Endothelial cell of umbilical vein (primary cell): Measurements from ENCODE around the gene KIF2C. TPM values are rescaled to one million over a fixed set of nuclear protein-coding genes. Genes with fewer than 3 reads are reported as not detected.

Experiments used
- BruUV-seq: library from RNA; stranded (reverse); fragments of 400-500 nt; replicated peaks from 2 replicates; lab custom pipeline; 2021; lab: Mats Ljungman, UMichigan
- CTCF ChIA-PET: fragments of 300-600, 350-600 bp; sonication (Branson Sonifier 250); formaldehyde crosslinking; loops from one replicate; lab custom pipeline; 2021; ENCODE audit warnings: antibody characterized with exemption, inconsistent platforms; lab: Charles Lee
- POLR2A ChIA-PET: fragments of 300-600, 350-600 bp; sonication (Branson Sonifier 250); formaldehyde crosslinking; loops from one replicate; lab custom pipeline; 2021; ENCODE audit warnings: antibody characterized with exemption, inconsistent platforms; lab: Charles Lee
- DNase-seq: peaks from one replicate; pipeline ENCODE4 v3.0.0-alpha.2; 2011; ENCODE audit warnings: low read depth, low spot score
- FAIRE-seq: peaks from 2 replicates; lab custom pipeline; 2011; peaks lifted over from hg19 to GRCh38; lab: Jason Lieb, UNC
- H2AFZ ChIP-seq: 2 replicates; pipeline ENCODE4 v1.6.0; 2012; ENCODE audit warnings: low read depth, low read length, control low read depth, inconsistent platforms
- H3K27ac ChIP-seq: 2 replicates; pipeline ENCODE4 v1.5.1; 2011; ENCODE audit warnings: low read depth, mild to moderate bottlenecking, control low read depth, low read length, moderate library complexity; ENCODE audit not compliant: insufficient read depth
- H3K27me3 ChIP-seq, 2 experiments: 2 replicates each; pipeline versions ENCODE4 v1.6.0 to v1.6.1; 2011; ENCODE audit warnings: low read length in 2 of 2, mixed read lengths in 1 of 2; ENCODE audit not compliant: control insufficient read depth in 2 of 2, insufficient read depth in 2 of 2
- H3K36me3 ChIP-seq, 2 experiments: 2 replicates in 1 of 2; 3 replicates in 1 of 2; pipeline ENCODE4 v1.5.1; 2011; ENCODE audit warnings: low read length in 2 of 2, mild to moderate bottlenecking in 1 of 2, moderate library complexity in 1 of 2; ENCODE audit not compliant: control insufficient read depth in 2 of 2, insufficient read depth in 2 of 2; ENCODE audit errors: extremely low read depth in 1 of 2
- H3K4me1 ChIP-seq: 3 replicates; pipeline ENCODE4 v1.5.1; 2011; ENCODE audit warnings: mild to moderate bottlenecking, low read length; ENCODE audit not compliant: control insufficient read depth, insufficient read depth; ENCODE audit errors: extremely low read depth
- H3K4me2 ChIP-seq: 2 replicates; pipeline ENCODE4 v1.6.1; 2011; ENCODE audit warnings: low read length, control low read depth, mixed read lengths; ENCODE audit not compliant: insufficient read depth
- H3K4me3 ChIP-seq, 3 experiments: fragments of 200-600 bp in 1 of 3; sonication (generic), shearing (Covaris generic) in 1 of 3; replicated peaks in 1 of 3; 2 replicates each; pipeline ENCODE4 v1.5.1; 2011 to 2016; ENCODE audit warnings: control low read depth in 3 of 3, low read length in 3 of 3, mild to moderate bottlenecking in 2 of 3, inconsistent platforms in 1 of 3, low read depth in 1 of 3, moderate library complexity in 1 of 3; ENCODE audit not compliant: insufficient read depth in 1 of 3
- H3K79me2 ChIP-seq: 2 replicates; pipeline ENCODE4 v1.6.0; 2012; ENCODE audit warnings: low read length, inconsistent platforms; ENCODE audit not compliant: control insufficient read depth, insufficient read depth
- H3K9ac ChIP-seq: replicated peaks from 2 replicates; pipeline ENCODE3; 2011; ENCODE audit warnings: low read length, control low read depth; ENCODE audit not compliant: insufficient read depth; ENCODE audit errors: extremely low read depth
- H3K9me1 ChIP-seq: replicated peaks from 3 replicates; pipeline ENCODE4 v1.6.0; 2011; ENCODE audit warnings: mild to moderate bottlenecking, low read length; ENCODE audit not compliant: control insufficient read depth, insufficient read depth; ENCODE audit errors: extremely low read depth
- H3K9me3 ChIP-seq: replicated peaks from 2 replicates; pipeline ENCODE4 v1.5.1; 2012; ENCODE audit warnings: low read length, inconsistent platforms; ENCODE audit not compliant: control insufficient read depth, insufficient read depth
- H4K20me1 ChIP-seq: replicated peaks from 2 replicates; pipeline ENCODE3; 2011; ENCODE audit warnings: mild to moderate bottlenecking, low read length; ENCODE audit not compliant: control insufficient read depth, insufficient read depth; ENCODE audit errors: extremely low read depth
- CTCF ChIP-seq, 2 donors: IDR thresholded peaks; 1 replicate in 1 of 2; 2 replicates in 1 of 2; pipeline ENCODE4 v1.5.1; 2011; ENCODE audit warnings: low read length in 2 of 2, mild to moderate bottlenecking in 2 of 2, moderate library complexity in 2 of 2, control low read depth in 1 of 2, inconsistent platforms in 1 of 2, low read depth in 1 of 2; ENCODE audit not compliant: insufficient read depth in 1 of 2; ENCODE audit errors: extremely low read depth in 1 of 2
- EZH2 ChIP-seq: IDR thresholded peaks from 2 replicates; pipeline ENCODE4 v1.6.1; 2012; ENCODE audit warnings: borderline replicate concordance, low read depth, mild to moderate bottlenecking, moderate library complexity, low read length, inconsistent platforms; ENCODE audit not compliant: severe bottlenecking
- FOS ChIP-seq: IDR thresholded peaks from 2 replicates; pipeline ENCODE4 v1.6.1; 2011; ENCODE audit warnings: mild to moderate bottlenecking, low read length, moderate library complexity, borderline replicate concordance; ENCODE audit not compliant: insufficient read depth
- GATA2 ChIP-seq: IDR thresholded peaks from 2 replicates; pipeline ENCODE4 v1.7.0; 2011; ENCODE audit warnings: low read depth, mild to moderate bottlenecking, moderate library complexity, mixed read lengths, low read length; ENCODE audit not compliant: insufficient read length, insufficient read depth
- JUN ChIP-seq: IDR thresholded peaks from 2 replicates; pipeline ENCODE4 v1.6.1; 2011; ENCODE audit warnings: borderline replicate concordance, low read depth; ENCODE audit not compliant: insufficient read length, insufficient read depth
- MYC ChIP-seq: IDR thresholded peaks from one replicate; pipeline ENCODE4 v1.6.1; 2011; ENCODE audit warnings: mild to moderate bottlenecking, low read depth, low read length
- POLR2A ChIP-seq: IDR thresholded peaks from 2 replicates; pipeline ENCODE4 v1.6.1; 2012; ENCODE audit warnings: low read depth, mild to moderate bottlenecking, control low read depth, low read length
- POLR2AphosphoS5 ChIP-seq: IDR thresholded peaks from 2 replicates; pipeline ENCODE4 v1.6.1; 2012; ENCODE audit warnings: low read depth, mild to moderate bottlenecking, control low read depth, low read length, moderate library complexity; ENCODE audit not compliant: insufficient read depth
- dilution Hi-C: fragments of 300-500 bp; cut with MboI; formaldehyde crosslinking; loops from one replicate; pipeline ENCODE4 v1.15.0; 2019; ENCODE audit warnings: low sequenced_read_pairs; ENCODE audit not compliant: extremely low pct_ligation_motif_present
- intact Hi-C: fragments of 100-400 bp; cut with micrococcal nuclease; formaldehyde crosslinking; loops from one replicate; pipeline ENCODE4 v1.10.0; 2022
- polyA plus RNA-seq, 4 experiments: library from polyadenylated mRNA; depleted of rRNA in 3 of 4; stranded (reverse) in 3 of 4; unstranded in 1 of 4; fragments of >200 nt; gene quantifications; 2 replicates each; pipeline versions ENCODE4 v1.2.1 to v1.2.3, GENCODE V29; 2011 to 2012; ENCODE audit warnings: missing spikeins in 1 of 4
- total RNA-seq: library from RNA; stranded (reverse); gene quantifications from 2 replicates; pipeline ENCODE4 v1.2.3, GENCODE V29; 2021
- TF ChIP-seq, protein P1 (sequence below): IDR thresholded peaks from 2 replicates; pipeline ENCODE4 v1.6.1; 2011; ENCODE audit not compliant: insufficient read depth, insufficient read length

Gene KIF2C
- total and polyA plus RNA-seq, 2 donors (not counting 3 experiments of a cell fraction or from before 2014, with no cell fraction given), result 27.1 to 53.7 TPM

- no peak overlapping the region for H2AFZ ChIP-seq
- POLR2A ChIA-PET, result interaction anchor here (0.7 to 1.9 kb wide), 2 partner anchors 13 to 32 kb away, joined by 3 to 8 read pairs; partner anchors contain the start of gene PLK3
These were observed 47.9 kb downstream of the KIF2C start for GRCh38 chr1:44787506-44787905.

GRCh38 chr1:44788120-44788860 is 48.7 kb downstream of the KIF2C start, which contains the start of gene BEST4:
BEST4 (minus strand) TSS chr1:44788170; CDS start chr1:44787705, 465 bp downstream.
- Histone ChIP-seq H3K9me3 (no peaks in the 10 kb centered on the region), H3K9me1 (no peaks in the 10 kb centered on the region), H3K4me3 (no peak within 1 kb of the TSS), H3K79me2 (no peaks in the 10 kb centered on the region), H3K36me3 (no peaks in the 10 kb centered on the region), H4K20me1 (no peaks in the 10 kb centered on the region), H3K9ac (no peak within 1 kb of the TSS), H3K27me3 (no peaks in the 10 kb centered on the region), H3K27ac (no peak within 1 kb of the TSS), H2AFZ (no peak within 1 kb of the TSS), H3K4me1 (peaks cover 10% of the 10 kb centered on the region), H3K4me2 (no peak within 1 kb of the TSS)
- DNase-seq (no peak), FAIRE-seq (no peak)
- POLR2A ChIA-PET, result interaction anchor here (0.7 to 1.9 kb wide), 3 partner anchors 12 to 31 kb away, joined by 3 to 8 read pairs (median 3); partner anchors contain the start of genes PLK3 and RPS8
- TF ChIP-seq CTCF (IDR thresholded peaks at IDR 0.05; ENCODE audit: extremely low read depth in 1 of 2, insufficient read depth in 1 of 2, low read depth in 1 of 2, low read length in 2 of 2) (no peak), POLR2A (no peak), GATA2 (no peak), JUN (no peak), POLR2AphosphoS5 (no peak), FOS (no peak), EZH2 (no peak), MYC (no peak)
- TF ChIP-seq, protein P1, sequence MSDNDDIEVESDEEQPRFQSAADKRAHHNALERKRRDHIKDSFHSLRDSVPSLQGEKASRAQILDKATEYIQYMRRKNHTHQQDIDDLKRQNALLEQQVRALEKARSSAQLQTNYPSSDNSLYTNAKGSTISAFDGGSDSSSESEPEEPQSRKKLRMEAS, result no peak
- BruUV-seq, result no TSS peak
- intact Hi-C loops (no loop called here), dilution Hi-C loops (no loop called here)
- CTCF ChIA-PET, result interaction anchor here (0.8 to 2.5 kb wide), 7 partner anchors 10 to 515 kb away, joined by 3 to 12 read pairs (median 4); partner anchors contain the start of genes PLK3 and UROD

More at GRCh38 chr1:44787506-44787905, 47.9 kb downstream of the KIF2C start:
- H3K79me2 ChIP-seq, result no peaks in the 10 kb centered on the region
- FAIRE-seq (no peak), DNase-seq (no peak)
- H3K9me3 ChIP-seq, result no peaks in the 10 kb centered on the region
- H3K9ac ChIP-seq, result no peak overlapping the region
- BruUV-seq, result no TSS peak
- H3K4me1 ChIP-seq, result peaks cover 10% of the 10 kb centered on the region
- TF ChIP-seq GATA2 (no peak), FOS (no peak), EZH2 (no peak), JUN (no peak), POLR2A (no peak), MYC (no peak)
- H3K4me2 ChIP-seq, result no peak overlapping the region
- CTCF ChIA-PET, result interaction anchor here (0.9 to 1.9 kb wide), 7 partner anchors 10 to 516 kb away, joined by 3 to 10 read pairs (median 4); partner anchors contain the start of genes BTBD19, DYNLT4, PLK3 and UROD
- H3K27ac ChIP-seq, result no peak overlapping the region
- no peak overlapping the region for H3K4me3 ChIP-seq
- no peaks in the 10 kb centered on the region for H4K20me1 ChIP-seq
- H3K27me3 ChIP-seq, result no peaks in the 10 kb centered on the region
- intact Hi-C loops, result no loop called here
- dilution Hi-C loops, result no loop called here
- H3K9me1 ChIP-seq, result no peaks in the 10 kb centered on the region
- no peaks in the 10 kb centered on the region for H3K36me3 ChIP-seq
